RWPE1 (cell line): ENCODE results near the gene LRRN4CL.

ENCODE experiments used
- CTCF ChIA-PET: fragments of 350-600 bp; sonication (Branson Sonifier 250); formaldehyde crosslinking; extraction: SDS; loops from one replicate; lab custom pipeline; 2021; lab: Yijun Ruan, JAX
- POLR2A ChIA-PET: fragments of 400-600 bp; formaldehyde crosslinking; extraction: SDS; loops from one replicate; lab custom pipeline; 2020; ENCODE audit warnings: antibody characterized with exemption; ENCODE audit not compliant: low non-redundant PET; lab: Yijun Ruan, JAX
- DNase-seq: peaks from one replicate; pipeline ENCODE4 v3.0.0; 2012; ENCODE audit warnings: low spot score
- H3K27ac ChIP-seq: fragments of 450-650 bp; 2 replicates; pipeline ENCODE4 v1.5.1; 2017
- TF ChIP-seq, protein P1 (sequence below): fragments of 450-650 bp; conservative IDR thresholded peaks from 2 replicates; pipeline ENCODE4 v1.5.1; 2017; ENCODE audit warnings: low read depth, mild to moderate bottlenecking

LRRN4CL gene

GRCh38 chr11:62712276-62712812 is 23.0 kb upstream of the LRRN4CL start:
- no peak for DNase-seq
- TF ChIP-seq, protein P1, sequence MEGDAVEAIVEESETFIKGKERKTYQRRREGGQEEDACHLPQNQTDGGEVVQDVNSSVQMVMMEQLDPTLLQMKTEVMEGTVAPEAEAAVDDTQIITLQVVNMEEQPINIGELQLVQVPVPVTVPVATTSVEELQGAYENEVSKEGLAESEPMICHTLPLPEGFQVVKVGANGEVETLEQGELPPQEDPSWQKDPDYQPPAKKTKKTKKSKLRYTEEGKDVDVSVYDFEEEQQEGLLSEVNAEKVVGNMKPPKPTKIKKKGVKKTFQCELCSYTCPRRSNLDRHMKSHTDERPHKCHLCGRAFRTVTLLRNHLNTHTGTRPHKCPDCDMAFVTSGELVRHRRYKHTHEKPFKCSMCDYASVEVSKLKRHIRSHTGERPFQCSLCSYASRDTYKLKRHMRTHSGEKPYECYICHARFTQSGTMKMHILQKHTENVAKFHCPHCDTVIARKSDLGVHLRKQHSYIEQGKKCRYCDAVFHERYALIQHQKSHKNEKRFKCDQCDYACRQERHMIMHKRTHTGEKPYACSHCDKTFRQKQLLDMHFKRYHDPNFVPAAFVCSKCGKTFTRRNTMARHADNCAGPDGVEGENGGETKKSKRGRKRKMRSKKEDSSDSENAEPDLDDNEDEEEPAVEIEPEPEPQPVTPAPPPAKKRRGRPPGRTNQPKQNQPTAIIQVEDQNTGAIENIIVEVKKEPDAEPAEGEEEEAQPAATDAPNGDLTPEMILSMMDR, result no peak
- CTCF ChIA-PET, result interaction anchor here (0.6 kb wide), 2 partner anchors 65 to 123 kb away, joined by 4 read pairs; no protein-coding TSS in a partner anchor
- no peak overlapping the region for H3K27ac ChIP-seq
- POLR2A ChIA-PET, result no interaction called here

GRCh38 chr11:62710001-62710345 is 20.6 kb upstream of the LRRN4CL start:
- TF ChIP-seq, protein P1, result no peak
- peak overlapping the region; percentile 98 for H3K27ac ChIP-seq
- ChIA-PET CTCF (no interaction called here), POLR2A (interaction anchor here (0.6 to 1.0 kb wide), 2 partner anchors 10 to 44 kb away, joined by 4 to 5 read pairs; partner anchors contain the start of gene ZBTB3)
- no peak for DNase-seq

GRCh38 chr11:62709247-62710000 is 20.1 kb upstream of the LRRN4CL start:
- DNase-seq, result peak; percentile 89
- TF ChIP-seq, protein P1, result no peak
- CTCF ChIA-PET, result interaction anchor here (0.6 kb wide), 2 partner anchors 43 to 77 kb away, joined by 3 to 5 read pairs; no protein-coding TSS in a partner anchor

GRCh38 chr11:62708793-62709192 is 19.5 kb upstream of the LRRN4CL start:
- ChIA-PET POLR2A (interaction anchor here (0.6 to 1.0 kb wide), 2 partner anchors 30 to 45 kb away, joined by 4 to 6 read pairs; partner anchors contain the start of genes UBXN1 and ZBTB3), CTCF (interaction anchor here (0.6 to 0.8 kb wide), 3 partner anchors 36 to 77 kb away, joined by 3 to 5 read pairs (median 3); partner anchors contain the start of gene LBHD1)
- H3K27ac ChIP-seq, result peak overlapping the region; percentile 98
- no peak for DNase-seq
- TF ChIP-seq, protein P1, result no peak

More at GRCh38 chr11:62709247-62710000, 20.1 kb upstream of the LRRN4CL start:
- H3K27ac ChIP-seq, result peak overlapping the region; percentile 98
- POLR2A ChIA-PET, result interaction anchor here (0.6 to 1.0 kb wide), 3 partner anchors 9 to 44 kb away, joined by 4 to 6 read pairs (median 5); partner anchors contain the start of genes UBXN1 and ZBTB3

DNA sequence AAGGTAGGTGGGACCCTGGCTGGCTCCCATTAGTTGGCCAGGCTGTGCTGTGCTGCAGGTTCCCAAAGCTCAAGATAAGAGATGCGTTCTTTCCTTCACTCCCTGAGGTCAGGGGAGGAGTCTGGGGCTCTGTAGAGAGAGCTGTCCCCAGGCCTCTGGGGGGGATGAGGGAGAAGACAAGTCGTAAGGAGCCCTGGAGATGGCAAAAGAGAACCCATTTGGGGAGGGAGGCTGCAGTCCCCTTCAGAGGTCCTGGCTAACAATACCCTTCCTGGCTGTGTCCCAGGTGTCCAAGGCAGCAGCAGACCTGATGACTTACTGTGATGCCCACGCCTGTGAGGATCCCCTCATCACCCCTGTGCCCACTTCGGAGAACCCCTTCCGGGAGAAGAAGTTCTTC is 19.1 kb upstream of the LRRN4CL start:
- TF ChIP-seq, protein P1, result no peak
- CTCF ChIA-PET, result interaction anchor here (0.6 to 0.8 kb wide), 2 partner anchors 36 to 42 kb away, joined by 3 read pairs; partner anchors contain the start of gene LBHD1
- POLR2A ChIA-PET, result no interaction called here
- DNase-seq, result no peak
- peak overlapping the region; percentile 98 for H3K27ac ChIP-seq

DNA sequence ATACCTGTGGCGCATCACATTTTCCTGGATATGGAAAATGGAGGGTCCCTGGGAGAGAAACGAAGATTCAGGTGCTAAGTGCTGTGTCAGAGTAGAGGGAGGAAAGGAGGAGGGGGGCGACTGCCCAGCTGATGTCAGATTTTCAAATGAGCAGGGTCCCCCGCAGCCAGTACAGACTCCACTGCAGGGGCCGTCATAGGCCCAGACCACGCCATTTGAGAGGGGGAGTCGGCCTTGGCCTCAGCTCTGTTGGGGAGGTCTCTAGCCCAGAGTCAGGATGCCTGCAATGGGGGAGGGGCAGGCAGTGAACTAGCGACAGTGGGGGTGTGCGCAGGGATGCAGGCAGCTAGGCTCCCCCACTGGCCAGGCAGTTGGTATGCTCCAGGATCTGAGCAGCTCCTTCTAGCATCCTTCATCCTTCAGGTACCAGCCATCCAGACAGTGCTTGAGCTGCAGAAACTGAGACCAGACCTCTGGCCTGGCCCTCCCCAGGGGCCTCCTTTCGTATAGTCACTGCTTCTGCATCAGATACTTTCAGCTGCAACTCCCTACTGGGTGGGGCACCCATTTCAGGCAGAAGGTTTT is 18.0 kb upstream of the LRRN4CL start, which contains the start of the genes BSCL2 and GNG3:
BSCL2 (minus strand) TSS at position 148 of the 585 bp plus-strand sequence. CDS start 229 bp downstream, outside the sequence.
GNG3 (plus strand) TSS at position 400 of the 585 bp plus-strand sequence. CDS start 620 bp downstream, outside the sequence.
- TF ChIP-seq, protein P1, result no peak
- ChIA-PET POLR2A (no interaction called here), CTCF (interaction anchor here (2.1 kb wide), 1 partner anchor 13 kb away, joined by 7 read pairs; no protein-coding TSS in a partner anchor)
- DNase-seq, result no peak
- H3K27ac ChIP-seq, result peak within 1 kb of the TSS; percentile 98
